ENCODE data around the gene CNTNAP5.

The CNTNAP5 gene

DNA sequence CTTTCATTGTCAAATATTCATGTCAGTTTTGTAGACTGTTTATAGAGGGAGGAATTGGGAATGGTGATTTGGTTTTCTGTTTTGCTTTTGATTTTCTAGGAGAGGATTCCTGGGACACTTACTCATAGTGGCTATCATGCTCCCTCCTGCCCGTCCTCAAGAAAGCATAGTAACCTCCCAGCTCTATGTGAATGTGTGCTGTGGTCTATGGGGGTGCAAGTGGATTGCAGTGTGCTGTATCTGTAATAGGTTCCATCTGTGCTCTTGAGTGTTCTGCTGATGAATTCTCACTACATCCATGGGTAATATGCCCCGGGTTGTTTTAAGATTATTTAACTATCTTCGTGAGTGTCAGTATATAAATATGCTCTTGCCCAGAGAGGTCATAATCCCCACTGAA is 811.3 kb downstream of the CNTNAP5 start:
- DNase-seq = no peak

DNA sequence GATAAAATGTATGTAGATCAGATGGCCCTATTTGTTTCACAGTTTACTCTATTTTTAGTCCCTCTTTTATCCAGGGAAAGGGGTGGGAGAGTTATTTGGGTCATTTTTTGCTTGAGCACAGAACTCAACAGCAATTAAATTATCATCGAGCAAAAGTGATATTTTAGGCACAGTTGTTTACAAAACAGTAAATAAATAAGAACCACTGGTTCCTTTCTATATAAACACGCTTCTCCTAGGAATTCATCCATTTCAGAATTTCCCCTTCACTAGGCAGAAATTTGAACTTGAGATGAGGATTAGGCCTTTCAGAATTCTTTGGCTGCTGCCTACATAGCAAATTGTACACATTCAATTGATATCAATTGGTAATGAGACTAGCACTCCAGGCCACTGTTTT is 812.4 kb downstream of the CNTNAP5 start:
- no peak for DNase-seq

DNA sequence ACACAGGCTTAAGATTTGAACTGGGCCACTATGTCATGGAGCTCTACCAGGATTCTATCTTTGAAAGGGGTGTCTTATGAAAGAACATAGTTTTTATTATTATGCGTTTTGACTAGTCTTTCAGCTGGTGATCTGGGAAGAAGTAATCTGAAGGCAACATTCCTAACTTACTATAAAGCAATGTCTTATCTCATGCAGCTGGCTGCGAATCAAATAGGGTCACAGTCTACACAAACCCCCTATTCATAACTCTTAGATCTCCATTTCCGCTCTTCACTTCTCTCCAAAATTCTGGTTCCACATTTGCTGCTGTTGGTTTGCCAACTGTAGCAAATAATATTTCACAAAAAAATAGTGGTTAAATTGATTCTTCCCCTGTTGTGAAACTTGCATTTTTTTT is 813.3 kb downstream of the CNTNAP5 start:
- no peak for DNase-seq

DNA sequence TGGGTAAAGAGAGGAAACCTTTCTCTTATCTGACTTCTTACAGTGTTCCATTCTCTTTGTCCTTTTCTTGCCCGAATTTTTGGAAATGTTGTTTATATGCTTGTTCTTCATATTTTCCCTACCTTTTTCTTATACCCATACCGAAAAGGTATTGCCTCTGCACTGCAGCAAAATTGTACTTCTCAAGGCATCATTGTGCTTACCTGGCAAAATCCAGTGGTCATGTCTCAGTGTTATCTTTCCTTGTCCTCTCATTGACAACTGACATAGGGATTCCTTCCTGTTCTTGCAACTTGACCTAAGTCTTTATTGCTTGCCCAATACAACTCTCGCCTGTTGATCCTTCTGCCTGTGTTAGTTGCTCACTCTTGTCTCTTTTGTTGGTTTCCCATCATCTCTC is 842.2 kb downstream of the CNTNAP5 start:
- no peak for DNase-seq

DNA sequence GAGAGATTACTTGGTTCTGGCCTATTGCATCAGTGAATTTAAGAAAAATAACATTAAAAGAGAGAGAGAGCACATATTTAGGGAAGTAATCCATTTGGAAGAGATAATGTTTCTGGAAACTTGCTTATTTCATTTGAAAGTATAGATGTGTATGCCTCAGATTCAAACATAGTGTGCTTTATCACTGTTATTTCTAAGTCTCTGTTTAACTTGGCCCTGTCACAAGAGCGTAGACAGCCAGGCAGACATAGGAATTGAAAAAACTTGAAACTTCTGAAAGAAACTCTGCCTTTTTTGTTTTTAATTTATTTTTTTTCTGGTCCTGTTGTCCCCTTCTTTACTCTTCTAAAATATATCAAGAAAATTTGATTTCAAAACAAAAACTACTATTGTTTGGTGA is 849.1 kb downstream of the CNTNAP5 start:
- DNase-seq = no peak

DNA sequence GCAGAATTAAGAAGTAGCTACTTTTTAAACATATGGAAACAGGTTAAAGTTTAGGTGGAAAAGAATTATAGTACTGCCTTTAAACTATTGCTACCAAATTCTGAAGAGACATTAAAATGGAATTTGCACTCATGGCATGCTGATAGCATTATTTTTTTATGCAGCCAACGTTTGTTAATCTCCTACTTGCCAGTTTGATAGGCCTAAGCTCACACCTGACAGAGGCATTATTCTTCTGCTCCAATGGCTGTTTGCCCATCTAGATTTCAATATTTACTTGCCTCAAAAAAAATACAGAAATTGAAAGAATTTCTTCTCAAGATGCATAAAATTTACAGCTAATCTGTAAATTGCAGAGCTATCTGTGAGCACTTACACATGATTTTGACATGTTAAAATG is 849.6 kb downstream of the CNTNAP5 start:
- DNase-seq = no peak

DNA sequence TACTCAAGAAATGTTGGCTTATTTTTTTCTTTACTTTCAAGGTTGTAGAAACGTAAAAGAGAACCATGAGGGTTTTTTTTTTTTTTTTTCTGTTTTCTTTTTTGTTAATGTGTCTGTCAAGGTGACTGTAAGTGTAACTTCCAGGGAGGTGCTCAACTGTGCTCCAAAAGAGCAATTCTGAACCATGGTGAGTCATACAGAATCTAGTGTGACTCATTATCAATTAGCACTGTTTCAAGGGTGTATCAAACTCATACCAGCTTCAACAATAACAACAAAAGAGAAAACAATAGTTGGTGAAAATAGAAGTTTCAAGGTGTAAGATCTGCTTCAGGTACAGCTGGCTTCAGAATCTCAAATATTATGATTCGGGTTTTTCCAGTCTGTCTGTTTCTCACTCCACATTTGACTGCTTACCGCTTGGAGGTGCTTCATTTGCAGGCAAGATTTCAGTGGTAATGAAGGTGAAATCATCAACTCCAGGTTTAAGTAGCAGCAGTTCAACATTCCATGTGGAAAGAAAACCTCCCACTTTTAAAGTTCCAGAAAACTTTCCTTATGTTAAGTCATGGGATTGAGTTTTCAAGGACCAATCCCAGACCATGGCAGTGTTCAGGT is 850.6 kb downstream of the CNTNAP5 start:
- DNase-seq = no peak

DNA sequence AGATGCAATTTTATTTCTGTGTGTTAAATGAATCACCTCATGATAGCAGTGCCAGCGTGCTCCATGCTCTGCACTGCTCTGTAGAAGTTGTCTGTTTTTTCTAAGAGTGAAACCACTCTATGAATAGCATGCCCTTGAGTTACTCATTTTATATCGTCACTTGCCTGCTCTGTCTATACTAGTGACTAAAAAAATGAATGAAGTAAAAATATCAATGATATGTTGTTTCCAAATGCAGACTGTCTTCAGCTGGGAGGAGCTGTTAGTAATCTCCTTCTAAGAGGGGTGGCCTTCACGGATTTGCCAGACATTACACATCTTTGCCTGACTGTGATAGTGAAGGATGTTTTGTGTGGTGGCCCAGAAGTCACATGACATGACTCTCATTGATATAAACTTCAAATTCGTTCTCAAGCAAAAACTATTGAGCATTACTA is 852.1 kb downstream of the CNTNAP5 start:
- no peak for DNase-seq

DNA sequence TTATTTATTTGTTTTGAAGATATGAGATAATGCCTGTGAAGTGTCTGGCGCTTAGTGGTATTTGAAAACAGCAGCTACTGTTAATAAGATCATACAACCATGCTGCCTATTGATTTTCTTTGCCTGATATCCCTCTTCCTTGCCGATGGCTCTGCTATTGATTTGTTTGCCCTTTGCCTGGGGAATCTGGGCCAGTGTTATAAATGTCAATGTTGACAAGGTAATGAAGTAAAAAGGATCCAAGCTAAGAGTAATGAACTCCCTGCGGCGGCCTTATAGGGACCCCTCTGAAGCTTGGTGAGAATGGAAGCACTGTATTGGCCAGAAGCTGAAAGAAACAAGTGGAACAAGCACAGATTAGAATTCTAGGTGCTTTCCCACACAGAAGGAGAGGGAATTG is 854.6 kb downstream of the CNTNAP5 start:
- no peak for DNase-seq

DNA sequence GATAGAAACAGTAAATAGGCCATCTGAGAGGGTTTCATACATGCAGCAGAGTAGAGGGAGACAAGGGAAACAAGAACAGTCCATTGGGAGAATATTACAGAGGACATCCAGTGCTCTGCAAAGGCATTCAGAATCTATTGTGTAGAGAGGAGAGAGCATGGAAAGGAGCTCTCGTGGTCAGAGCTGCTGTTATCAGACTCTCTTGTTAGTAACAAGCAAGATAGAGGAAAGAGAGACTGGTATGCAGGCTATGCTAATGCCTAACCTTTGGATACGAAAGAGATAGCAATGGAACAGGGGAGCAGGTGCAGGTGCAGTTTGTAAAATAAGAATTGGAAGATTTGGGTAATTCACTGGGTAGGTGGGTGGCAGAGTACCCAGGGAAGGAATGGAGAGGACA is 855.9 kb downstream of the CNTNAP5 start:
- DNase-seq = no peak

DNA sequence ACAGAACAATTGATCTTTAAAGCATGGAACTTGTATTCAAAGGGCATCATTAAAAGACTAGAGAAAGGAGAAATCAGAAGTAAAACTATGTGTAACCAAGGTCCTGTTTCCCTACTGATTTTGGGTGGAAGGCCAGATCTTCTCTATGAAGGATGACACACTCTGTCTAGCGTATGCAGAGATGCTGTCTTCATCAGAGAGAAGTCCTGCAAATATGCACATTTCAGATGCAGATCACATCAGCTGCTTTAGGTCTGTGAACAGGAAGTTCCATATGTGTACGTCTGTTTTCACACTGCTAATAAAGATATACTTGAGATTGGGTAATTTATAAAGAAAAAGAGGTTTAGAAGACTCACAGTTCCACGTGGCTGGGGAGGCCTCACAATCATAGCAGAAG is 857.3 kb downstream of the CNTNAP5 start:
- no peak for DNase-seq

DNA sequence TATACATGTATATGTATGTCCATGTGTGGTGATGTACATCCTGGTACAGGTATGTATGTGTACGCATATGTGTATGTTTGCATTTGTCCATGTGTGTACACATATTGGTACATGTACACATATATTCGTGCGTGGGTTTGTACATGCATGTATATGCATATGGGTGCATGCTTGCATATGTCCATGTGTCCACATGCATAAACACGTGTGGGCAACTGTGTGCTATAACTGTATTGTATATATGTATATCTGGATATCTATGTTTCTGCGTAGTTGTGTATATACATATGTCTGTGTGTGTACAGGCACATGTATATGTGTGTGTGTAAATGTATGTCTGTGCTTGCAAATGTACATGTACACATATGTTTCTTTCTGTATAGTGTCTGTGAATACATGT is 858.5 kb downstream of the CNTNAP5 start:
- DNase-seq = no peak

DNA sequence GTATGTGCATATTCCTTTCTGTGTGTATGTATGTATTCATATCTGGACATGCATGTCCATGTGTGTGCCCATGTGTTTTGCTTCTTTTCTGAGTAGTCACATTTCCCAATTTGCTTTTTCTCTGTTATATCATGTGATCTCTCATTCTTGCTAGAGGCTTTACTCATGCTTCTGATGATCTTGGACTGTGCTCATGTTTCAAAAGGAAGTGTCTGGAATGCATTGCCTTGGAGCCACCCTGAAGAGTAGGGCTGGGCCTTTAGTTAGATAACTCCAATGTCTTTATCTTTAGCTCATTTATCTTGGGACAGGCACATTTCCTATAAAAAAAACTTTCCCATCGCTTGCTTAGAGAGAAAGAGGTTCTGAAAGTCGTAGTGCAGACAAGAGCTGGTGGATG is 859.2 kb downstream of the CNTNAP5 start:
- no peak for DNase-seq

DNA sequence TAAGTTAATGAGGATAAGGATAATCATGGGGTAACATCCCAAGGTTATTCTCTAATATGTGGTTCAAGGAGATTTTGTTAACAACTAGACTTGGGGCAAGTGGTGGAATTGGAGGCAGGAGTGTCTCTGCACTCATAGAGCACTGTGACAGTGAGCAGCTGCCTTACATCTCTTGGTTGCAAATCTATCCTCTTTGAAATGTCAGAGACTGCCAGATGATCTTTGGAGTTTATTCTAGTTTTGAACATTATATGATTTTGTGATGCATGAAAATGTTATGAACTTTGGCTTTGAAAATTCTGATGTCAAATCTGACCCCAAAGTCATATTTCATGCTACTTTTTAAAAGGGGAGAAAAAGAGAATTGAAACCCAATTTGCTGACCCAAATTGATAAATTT is 861.1 kb downstream of the CNTNAP5 start:
- DNase-seq = no peak

DNA sequence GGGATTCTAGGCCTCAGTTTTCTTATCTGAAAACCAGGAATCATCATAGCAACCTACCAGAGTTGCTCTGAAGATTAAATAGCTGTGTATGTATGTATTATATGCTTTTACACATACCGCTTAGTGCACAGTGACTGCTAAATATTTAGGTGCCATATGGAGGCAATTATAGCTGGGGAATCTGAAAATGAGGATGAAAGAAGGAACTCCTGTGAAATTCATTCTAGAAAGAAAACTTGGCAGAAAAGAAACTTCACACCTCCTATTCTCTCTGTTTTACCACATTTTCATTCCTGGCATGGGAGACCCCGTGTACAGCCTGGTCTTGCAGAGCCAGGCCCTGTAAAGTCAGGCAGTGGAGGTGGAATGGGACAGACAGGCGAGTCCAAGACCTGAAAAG is 862.4 kb downstream of the CNTNAP5 start:
- no peak for DNase-seq

DNA sequence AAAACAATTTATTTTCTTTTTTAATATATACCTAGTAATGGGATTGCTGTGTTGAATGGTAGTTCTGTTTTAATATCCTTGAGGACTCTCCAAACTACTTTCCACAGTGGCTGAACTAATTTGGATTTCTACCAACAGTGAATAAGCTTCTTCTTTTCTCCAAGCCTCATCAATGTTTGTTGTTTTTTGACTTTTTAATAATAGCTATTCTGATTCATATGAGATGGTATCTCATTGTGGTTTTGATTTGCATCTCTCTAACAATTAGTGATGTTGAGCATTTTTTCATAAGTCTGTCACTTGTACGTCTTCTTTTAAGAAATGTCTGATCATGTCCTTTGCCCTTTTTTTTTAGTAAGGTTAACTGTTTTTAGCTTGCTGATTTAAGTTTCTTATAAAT is 863.3 kb downstream of the CNTNAP5 start:
- DNase-seq = no peak

DNA sequence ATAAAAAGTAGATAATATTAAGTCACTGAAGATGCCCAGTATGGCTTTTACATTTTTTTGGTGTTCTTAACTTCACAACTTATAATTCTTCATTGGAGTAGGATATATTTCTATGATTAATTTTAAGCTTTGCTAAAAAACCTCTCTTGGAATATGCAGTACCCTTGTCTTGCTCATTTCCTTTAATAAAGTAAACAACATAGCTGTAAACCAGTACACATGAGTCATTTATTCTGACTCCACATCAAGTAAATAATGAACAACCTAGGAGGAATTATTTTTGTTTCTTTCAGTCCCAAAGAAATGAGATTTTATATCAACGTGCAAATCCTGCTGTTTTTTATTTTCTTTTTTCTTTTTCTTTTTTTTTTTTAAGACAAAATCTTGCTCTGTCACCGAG is 869.1 kb downstream of the CNTNAP5 start:
- DNase-seq = no peak

DNA sequence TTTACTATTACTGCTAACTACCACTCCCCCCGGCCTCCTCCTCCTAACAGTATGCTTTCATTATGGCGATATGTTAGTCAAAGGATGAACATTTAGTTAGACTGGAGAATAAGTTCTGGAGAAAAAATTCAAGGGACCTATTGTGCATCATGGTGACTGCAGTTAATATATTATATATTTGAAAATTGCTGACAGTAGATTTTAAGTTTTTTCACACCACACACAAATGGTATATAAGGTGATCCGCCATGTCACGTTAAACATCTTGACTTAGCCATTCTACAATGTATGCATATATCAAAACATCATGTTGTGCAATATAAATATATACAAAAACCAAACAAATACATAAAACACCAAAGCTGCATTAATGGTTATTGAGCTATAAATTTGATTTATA is 873.7 kb downstream of the CNTNAP5 start:
- no peak for DNase-seq

DNA sequence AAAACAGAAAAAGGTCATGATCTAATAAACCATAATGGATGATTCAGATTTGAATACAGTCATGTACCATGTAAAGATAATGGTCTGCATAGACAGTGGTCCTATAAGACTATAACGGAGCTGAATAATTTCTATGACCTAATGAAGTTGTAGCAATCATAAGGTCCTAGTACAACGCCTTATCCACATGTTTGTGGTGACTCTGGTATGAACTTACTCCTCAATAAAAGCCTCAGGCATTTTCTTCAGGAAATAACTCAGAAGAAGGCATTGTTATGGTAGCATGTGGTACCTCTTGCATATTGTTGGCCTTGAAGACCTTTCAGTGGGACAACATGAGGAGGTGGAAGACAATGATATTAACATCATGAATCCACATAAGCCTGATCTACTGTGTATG is 883.3 kb downstream of the CNTNAP5 start:
- DNase-seq = no peak

DNA sequence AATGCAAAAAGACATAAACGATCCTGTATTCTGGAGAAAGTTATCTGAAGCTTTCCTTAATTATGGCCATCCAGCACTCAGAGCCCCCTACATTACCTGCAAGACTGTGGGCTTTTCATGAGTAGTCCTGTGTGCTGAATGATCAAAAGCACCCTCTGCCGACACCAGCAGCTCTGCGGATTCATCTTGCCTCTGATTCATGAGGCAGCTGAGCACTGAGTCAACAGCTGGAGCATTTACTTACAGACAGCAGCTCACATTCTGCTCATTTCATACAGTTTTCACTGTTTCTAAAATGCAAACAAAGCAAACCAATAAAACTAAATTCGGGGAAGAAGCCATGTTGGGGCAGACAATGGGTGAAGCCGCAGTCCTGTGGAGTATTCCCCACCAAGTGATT is 886.5 kb downstream of the CNTNAP5 start:
- no peak for DNase-seq

DNA sequence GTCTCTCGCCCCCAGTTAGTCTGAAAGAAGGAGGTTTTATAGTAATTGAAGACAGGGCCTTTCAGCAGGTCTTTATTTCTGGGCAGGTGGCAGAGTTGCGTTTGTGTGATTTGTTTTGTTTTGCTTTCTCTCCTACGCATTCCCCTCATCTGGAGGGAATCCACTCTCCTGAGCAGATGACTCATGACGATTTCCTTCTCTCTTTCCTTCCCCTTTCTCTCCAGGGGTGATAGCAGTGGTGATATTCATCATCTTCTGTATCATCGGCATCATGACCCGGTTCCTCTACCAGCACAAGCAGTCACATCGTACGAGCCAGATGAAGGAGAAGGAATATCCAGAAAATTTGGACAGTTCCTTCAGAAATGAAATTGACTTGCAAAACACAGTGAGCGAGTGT is 888.8 kb downstream of the CNTNAP5 start:
- no peak for DNase-seq

DNA sequence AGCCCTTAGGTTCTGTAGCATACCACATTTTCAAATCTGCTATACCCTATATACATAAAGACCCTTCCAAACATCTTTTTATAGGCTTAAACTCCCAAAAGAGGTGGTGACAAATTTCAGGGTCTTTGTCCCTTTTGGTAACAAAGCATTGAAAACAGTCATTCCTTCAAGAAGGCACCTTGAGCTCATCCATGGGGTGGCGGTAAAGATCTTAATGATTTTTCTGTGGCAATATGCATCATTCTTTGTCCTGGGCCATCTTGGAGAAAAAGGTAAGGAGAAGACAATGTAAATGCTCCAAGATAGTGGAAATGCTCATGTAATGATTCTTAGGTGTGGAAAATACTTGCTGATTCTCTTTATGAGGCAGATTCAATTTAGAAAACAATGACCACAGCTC is 890.5 kb downstream of the CNTNAP5 start:
- DNase-seq = no peak

DNA sequence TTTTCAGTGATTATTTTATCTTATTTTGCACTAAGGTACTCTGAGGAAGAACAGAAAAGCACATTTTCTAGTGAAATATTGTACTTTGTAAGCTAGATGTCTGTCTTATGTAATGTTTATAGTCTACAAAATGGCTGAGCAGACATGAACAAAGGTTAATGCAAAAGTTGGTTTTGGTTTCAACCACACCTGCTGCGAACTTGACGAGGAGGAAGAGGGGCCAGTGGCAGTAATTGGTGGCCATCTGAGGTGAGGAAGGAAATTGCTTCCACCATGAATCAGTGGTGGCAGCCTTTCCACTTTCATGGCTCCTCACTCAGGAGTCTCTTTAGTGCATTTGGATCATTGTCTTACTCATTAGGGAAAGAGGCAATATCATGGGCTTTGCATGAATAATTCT is 894.2 kb downstream of the CNTNAP5 start:
- no peak for DNase-seq

DNA sequence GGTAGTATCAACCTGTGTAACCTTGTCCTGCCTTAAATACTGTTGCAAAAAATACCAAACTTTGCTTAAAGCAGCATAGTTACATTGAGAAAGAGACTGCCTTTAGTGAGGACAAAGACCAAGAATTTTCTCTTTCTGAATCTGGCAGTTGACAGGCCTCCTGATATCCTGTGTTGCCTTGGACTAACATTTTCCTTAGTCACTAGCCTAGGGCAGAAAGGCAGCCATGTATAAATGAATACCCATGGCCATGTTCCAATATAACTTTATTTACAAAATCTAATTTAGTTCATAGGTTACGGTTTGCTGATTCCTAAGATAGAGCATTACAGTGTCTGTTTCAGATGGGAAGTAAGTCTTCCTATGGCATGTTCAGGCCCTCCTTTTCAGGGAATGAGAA is 895.4 kb downstream of the CNTNAP5 start:
- no peak for DNase-seq

DNA sequence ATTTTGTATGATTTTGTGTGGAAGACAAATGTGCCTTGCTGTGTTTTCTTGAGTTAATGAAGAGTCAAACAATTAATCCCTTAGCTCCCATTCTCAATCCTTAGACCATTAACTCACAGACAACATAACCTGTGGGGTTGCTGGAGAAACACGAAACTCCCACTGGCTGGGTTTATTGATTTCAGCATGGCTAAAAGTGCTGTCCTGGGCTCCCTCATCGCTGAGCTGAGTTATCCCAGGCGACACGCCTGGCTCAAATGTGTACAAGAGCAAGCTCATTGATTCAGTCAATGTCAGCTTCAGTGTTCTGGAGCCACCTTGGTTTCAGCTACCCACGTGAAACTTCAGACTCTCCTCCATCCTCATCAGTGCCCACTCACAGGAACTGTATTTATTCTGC is 896.1 kb downstream of the CNTNAP5 start:
- no peak for DNase-seq

DNA sequence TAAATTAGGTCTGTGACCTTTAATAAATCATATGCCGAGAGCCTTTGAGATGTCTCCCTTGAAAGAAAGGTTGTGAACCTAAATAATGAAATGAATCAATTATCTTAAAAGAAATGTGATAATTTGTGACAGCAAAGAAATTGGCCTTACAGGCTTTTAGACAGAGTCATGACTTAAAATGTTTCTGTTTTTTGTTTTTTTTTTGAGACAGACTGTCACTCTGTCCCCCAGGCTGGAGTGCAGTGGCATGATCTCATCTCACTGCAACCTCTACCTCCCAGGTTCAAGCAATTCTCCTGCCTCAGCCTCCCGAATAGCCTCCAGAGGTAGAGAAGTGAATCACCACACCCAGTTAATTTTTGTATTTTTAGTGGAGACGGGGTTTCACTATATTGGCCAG is 898.0 kb downstream of the CNTNAP5 start:
- DNase-seq = no peak
